Cardiac fibroblast (primary cell): ENCODE data around the gene COPS3.
"Not testable (repeated sequence)": the region's sequence is repeated elsewhere in the genome, so short reads cannot be mapped to it uniquely, and the experiment has no call there.

Experiments used
- DNase-seq, 2 donors: peaks; one replicate each; pipeline versions ENCODE4 v3.0.0 to v3.0.0-alpha.2; 2010; ENCODE audit warnings: low read depth in 2 of 2
- H3K4me3 ChIP-seq, 2 donors: replicated peaks in 1 of 2; 1 replicate in 1 of 2; 2 replicates in 1 of 2; pipeline ENCODE4 v1.5.1; 2011; ENCODE audit warnings: low read depth in 2 of 2, low read length in 2 of 2, mild to moderate bottlenecking in 2 of 2, moderate library complexity in 1 of 2
- TF ChIP-seq, protein P1 (sequence below): IDR thresholded peaks from one replicate; pipeline ENCODE4 v1.5.1; 2011; ENCODE audit warnings: low read depth, mild to moderate bottlenecking, low read length, inconsistent platforms

COPS3 gene

DNA sequence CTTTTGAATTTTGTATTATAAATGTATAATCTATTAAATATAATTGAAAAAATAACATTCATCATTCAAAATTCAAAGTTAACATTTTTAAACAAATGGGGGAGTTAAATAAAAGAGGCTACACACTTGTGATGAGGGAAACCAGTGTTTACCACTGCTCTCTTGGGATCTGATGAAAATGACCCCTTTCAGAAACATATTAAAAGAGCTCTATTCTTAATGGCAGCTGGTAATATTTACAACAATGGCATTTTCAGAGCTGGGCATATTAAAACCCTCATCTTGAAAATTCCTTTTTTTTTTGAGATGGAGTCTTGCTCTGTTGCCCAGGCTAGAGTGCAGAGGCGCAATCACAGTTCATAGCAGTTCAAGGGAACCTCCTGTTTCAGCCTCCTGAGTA lies 24.7 kb downstream of the COPS3 start:
- DNase-seq = no peak
- no peak overlapping the region for H3K4me3 ChIP-seq
- TF ChIP-seq, protein P1, sequence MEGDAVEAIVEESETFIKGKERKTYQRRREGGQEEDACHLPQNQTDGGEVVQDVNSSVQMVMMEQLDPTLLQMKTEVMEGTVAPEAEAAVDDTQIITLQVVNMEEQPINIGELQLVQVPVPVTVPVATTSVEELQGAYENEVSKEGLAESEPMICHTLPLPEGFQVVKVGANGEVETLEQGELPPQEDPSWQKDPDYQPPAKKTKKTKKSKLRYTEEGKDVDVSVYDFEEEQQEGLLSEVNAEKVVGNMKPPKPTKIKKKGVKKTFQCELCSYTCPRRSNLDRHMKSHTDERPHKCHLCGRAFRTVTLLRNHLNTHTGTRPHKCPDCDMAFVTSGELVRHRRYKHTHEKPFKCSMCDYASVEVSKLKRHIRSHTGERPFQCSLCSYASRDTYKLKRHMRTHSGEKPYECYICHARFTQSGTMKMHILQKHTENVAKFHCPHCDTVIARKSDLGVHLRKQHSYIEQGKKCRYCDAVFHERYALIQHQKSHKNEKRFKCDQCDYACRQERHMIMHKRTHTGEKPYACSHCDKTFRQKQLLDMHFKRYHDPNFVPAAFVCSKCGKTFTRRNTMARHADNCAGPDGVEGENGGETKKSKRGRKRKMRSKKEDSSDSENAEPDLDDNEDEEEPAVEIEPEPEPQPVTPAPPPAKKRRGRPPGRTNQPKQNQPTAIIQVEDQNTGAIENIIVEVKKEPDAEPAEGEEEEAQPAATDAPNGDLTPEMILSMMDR = no peak

- not testable (repeated sequence) for H3K4me3 ChIP-seq, DNase-seq
Measured at GRCh38 chr17:17255689-17256088, 25.4 kb downstream of the COPS3 start.

DNA sequence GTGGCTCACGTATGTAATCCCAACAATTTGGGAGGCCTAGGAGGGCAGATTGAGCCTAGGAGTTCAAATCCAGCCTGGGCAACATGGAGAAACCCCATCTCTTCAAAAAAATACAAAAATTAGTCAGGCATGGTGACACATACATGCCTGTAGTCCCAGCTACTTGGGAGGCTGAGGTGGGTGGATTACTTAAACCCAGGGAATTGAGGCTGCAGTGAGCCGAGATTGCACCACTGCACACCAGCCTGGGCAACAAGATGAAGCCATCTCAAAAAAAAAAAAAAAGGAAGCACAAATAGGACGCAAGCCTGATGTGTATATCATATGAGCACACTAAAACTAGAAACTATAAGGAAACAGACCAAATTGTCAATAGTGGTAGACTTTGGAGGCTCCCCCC lies 27.0 kb downstream of the COPS3 start:
- TF ChIP-seq, protein P1 = no peak

DNA sequence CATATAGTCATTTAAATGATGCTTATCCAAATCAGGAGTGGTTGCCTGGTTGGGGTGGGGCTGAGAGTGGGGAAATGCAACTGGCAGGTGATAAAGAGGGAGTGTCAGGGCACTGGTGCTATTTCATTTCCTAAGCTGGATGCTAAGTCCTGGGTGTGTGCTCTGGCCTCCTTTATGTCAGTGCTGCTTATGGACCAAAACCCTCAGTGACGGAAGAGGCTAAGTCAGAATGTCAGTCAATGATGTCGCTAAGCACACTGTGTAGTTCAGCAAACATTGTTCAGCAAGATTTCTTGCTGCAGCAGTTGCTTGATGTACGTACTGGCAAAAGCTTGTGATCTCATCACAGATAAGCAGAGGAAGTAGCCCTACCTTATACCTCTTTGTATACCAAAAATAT lies 27.6 kb downstream of the COPS3 start:
- TF ChIP-seq, protein P1 = no peak
- H3K4me3 ChIP-seq = no peak overlapping the region
- DNase-seq = no peak

More for the DNA sequence above, 27.0 kb downstream of the COPS3 start:
- H3K4me3 ChIP-seq = no peak overlapping the region
- DNase-seq = peak in 1 of 2 donors; percentile 41

GRCh38 chr17:17252149-17252661 lies 28.8 kb downstream of the COPS3 start:
- DNase-seq = peak in 1 of 2 donors; percentile 13
- H3K4me3 ChIP-seq = no peak overlapping the region
- TF ChIP-seq, protein P1 = no peak

- no peak for DNase-seq
- no peak overlapping the region for H3K4me3 ChIP-seq
- TF ChIP-seq, protein P1 = no peak
Measured at GRCh38 chr17:17246879-17247278, 34.2 kb downstream of the COPS3 start.

DNA sequence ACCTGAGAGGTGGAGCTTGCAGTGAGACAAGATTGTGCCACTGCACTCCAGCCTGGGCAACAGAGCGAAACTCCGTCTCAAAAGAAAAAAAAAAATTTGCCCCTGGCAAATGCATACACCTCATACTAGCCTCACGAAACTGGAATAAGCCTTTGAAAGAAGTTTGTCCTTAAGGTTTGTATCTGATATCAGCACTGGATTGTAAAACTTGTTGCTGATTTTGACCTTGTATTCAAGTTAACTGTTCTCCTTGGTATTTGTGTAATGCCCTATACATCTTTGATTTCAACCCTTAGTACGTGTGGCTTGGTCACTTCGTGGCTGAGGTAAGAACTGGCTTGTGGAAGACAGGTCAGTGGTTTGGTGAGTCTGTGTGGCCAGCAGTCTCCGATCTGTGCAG lies 37.9 kb downstream of the COPS3 start:
- DNase-seq = no peak
- TF ChIP-seq, protein P1 = no peak
- no peak overlapping the region for H3K4me3 ChIP-seq
